Neural cell (in vitro differentiated cells): Measurements from ENCODE around the gene FNDC10.

ENCODE experiments used
- CTCF ChIP-seq: fragments of 450-650 bp; IDR thresholded peaks from 2 replicates; pipeline ENCODE4 v1.5.1; 2014; ENCODE audit warnings: antibody characterized with exemption, mild to moderate bottlenecking, moderate library complexity; ENCODE audit not compliant: poor library complexity, severe bottlenecking
- EP300 ChIP-seq: fragments of 450-650 bp; conservative IDR thresholded peaks from 2 replicates; pipeline ENCODE4 v1.6.1; 2014; ENCODE audit warnings: antibody characterized with exemption, mild to moderate bottlenecking, moderate library complexity; ENCODE audit not compliant: poor library complexity, severe bottlenecking
- EZH2 ChIP-seq: fragments of 200-600, 300-800 bp; shearing (Covaris generic), sonication (generic); IDR thresholded peaks from 2 replicates; pipeline ENCODE4 v1.6.1; 2014; ENCODE audit warnings: antibody characterized with exemption, low read length, borderline replicate concordance, mild to moderate bottlenecking; ENCODE audit not compliant: insufficient read depth, poor library complexity, severe bottlenecking
- POLR2AphosphoS5 ChIP-seq: IDR thresholded peaks from 2 replicates; pipeline ENCODE4 v1.6.1; 2012
- REST ChIP-seq: IDR thresholded peaks from 2 replicates; pipeline ENCODE4 v1.6.1; 2012; ENCODE audit warnings: borderline replicate concordance
- TAF1 ChIP-seq: IDR thresholded peaks from 2 replicates; pipeline ENCODE4 v1.6.1; 2012; ENCODE audit warnings: low read depth

GRCh38 chr1:1621173-1622009 lies 21.5 kb upstream of the FNDC10 start:
- TF ChIP-seq CTCF: no peak
- no peak for TF ChIP-seq EP300
- TF ChIP-seq TAF1: no peak
- no peak for TF ChIP-seq POLR2AphosphoS5
- no peak for TF ChIP-seq EZH2
- TF ChIP-seq REST: no peak
